GM12878 (cell line): ENCODE measurements around the gene NUDT5. TPM values are rescaled to one million over a fixed set of nuclear protein-coding genes. Genes with fewer than 3 reads are reported as not detected.

Source experiments
- ATAC-seq: fragments of 200-7000 bp; cut with Tn5 transposase; 3 replicates; pipeline ENCODE4 v1.9.1; 2020; ENCODE audit warnings: mild to moderate bottlenecking, moderate library complexity
- BruUV-seq: library from RNA; stranded (reverse); fragments of 400-500 nt; replicated peaks from 2 replicates; lab custom pipeline; 2021; lab: Mats Ljungman, UMichigan
- CTCF ChIA-PET: fragments of 300-600 bp; sonication (Branson Sonifier 250); formaldehyde crosslinking; extraction: SDS; loops from one replicate; lab custom pipeline; 2021; ENCODE audit warnings: inconsistent platforms; lab: Yijun Ruan, JAX
- POLR2A ChIA-PET: fragments of 350-600 bp; formaldehyde crosslinking; extraction: SDS; loops from one replicate; lab custom pipeline; 2021; ENCODE audit warnings: inconsistent platforms; lab: Charles Lee
- RAD21 ChIA-PET: fragments of 300-600 bp; sonication (Branson Sonifier 250); formaldehyde crosslinking; loops from one replicate; lab custom pipeline; 2023; ENCODE audit warnings: antibody characterized with exemption; ENCODE audit not compliant: unreplicated experiment; lab: Charles Lee
- SMC1A ChIA-PET: fragments of 300-600 bp; sonication (Branson Sonifier 250); formaldehyde crosslinking; loops from one replicate; lab custom pipeline; 2023; ENCODE audit not compliant: unreplicated experiment, uncharacterized antibody; lab: Charles Lee
- DNase-seq: peaks from one replicate; pipeline ENCODE4 v3.0.0-alpha.2; 2011; ENCODE audit warnings: low read depth, low spot score
- FAIRE-seq: peaks from 3 replicates; lab custom pipeline; 2011; peaks lifted over from hg19 to GRCh38; lab: Jason Lieb, UNC
- H2AFZ ChIP-seq: 2 replicates; pipeline ENCODE4 v1.6.0; 2011; ENCODE audit warnings: low read depth, low read length, control low read depth; ENCODE audit not compliant: control insufficient read depth
- H3K27ac ChIP-seq: 2 replicates; pipeline ENCODE4 v1.5.1; 2011; ENCODE audit warnings: control low read depth; ENCODE audit not compliant: control insufficient read depth, insufficient read depth
- H3K27me3 ChIP-seq, 2 experiments: replicated peaks in 1 of 2; 2 replicates each; pipeline versions ENCODE4 v1.6.0 to v1.6.1; 2011; ENCODE audit warnings: low read length in 1 of 2; ENCODE audit not compliant: control insufficient read depth in 2 of 2, insufficient read depth in 2 of 2
- H3K36me3 ChIP-seq, 2 experiments: 2 replicates each; pipeline ENCODE4 v1.5.1; 2011; ENCODE audit warnings: low read length in 1 of 2; ENCODE audit not compliant: control insufficient read depth in 2 of 2, insufficient read depth in 2 of 2
- H3K4me1 ChIP-seq: 2 replicates; pipeline ENCODE4 v1.6.1; 2011; ENCODE audit warnings: mild to moderate bottlenecking, low read length, moderate library complexity, mixed read lengths; ENCODE audit not compliant: control insufficient read depth, insufficient read depth
- H3K4me2 ChIP-seq: 2 replicates; pipeline ENCODE4 v1.6.0; 2011; ENCODE audit warnings: control low read depth; ENCODE audit not compliant: control insufficient read depth, insufficient read depth
- H3K4me3 ChIP-seq: fragments of 200-600 bp; sonication (generic); 2 replicates; pipeline ENCODE4 v1.5.1; 2016
- H3K79me2 ChIP-seq: 2 replicates; pipeline ENCODE4 v1.6.0; 2011; ENCODE audit warnings: low read length; ENCODE audit not compliant: control insufficient read depth, insufficient read depth
- H3K9ac ChIP-seq: 2 replicates; pipeline ENCODE4 v1.8.0; 2011; ENCODE audit warnings: low read length, control low read depth, mixed read lengths; ENCODE audit not compliant: control insufficient read depth, insufficient read depth
- H3K9me3 ChIP-seq: replicated peaks from 3 replicates; pipeline ENCODE4 v1.5.1; 2011; ENCODE audit warnings: mild to moderate bottlenecking, low read length; ENCODE audit not compliant: control insufficient read depth, insufficient read depth
- H4K20me1 ChIP-seq: 2 replicates; pipeline ENCODE4 v1.6.0; 2011; ENCODE audit not compliant: control insufficient read depth, insufficient read depth
- BRCA1 ChIP-seq: IDR thresholded peaks from 2 replicates; pipeline ENCODE4 v1.6.1; 2011; ENCODE audit warnings: low read depth, low read length, improper control_type of control experiment
- GABPA ChIP-seq: IDR thresholded peaks from 2 replicates; pipeline ENCODE4 v1.6.1; 2014; ENCODE audit warnings: antibody characterized with exemption, low read depth, mild to moderate bottlenecking, inconsistent platforms
- HCFC1 ChIP-seq: fragments of 150-350 bp; IDR thresholded peaks from 2 replicates; pipeline ENCODE4 v1.6.1; 2014; ENCODE audit warnings: low read length
- SMC3 ChIP-seq: IDR thresholded peaks from 2 replicates; pipeline ENCODE4 v1.6.1; 2011; ENCODE audit warnings: low read length, improper control_type of control experiment, borderline replicate concordance
- ZZZ3 ChIP-seq: IDR thresholded peaks from 2 replicates; pipeline ENCODE4 v1.6.1; 2011; ENCODE audit warnings: low read depth; ENCODE audit not compliant: control insufficient read depth, insufficient read length
- whole genome bisulfite sequencing: methylation state at CpG from one replicate; pipeline ENCODE4 v1.1.6; 2016; ENCODE audit warnings: low lambda C conversion rate; ENCODE audit not compliant: insufficient replicate concordance, insufficient coverage; ENCODE audit errors: missing lambda C conversion rate; 5-methylcytosine and 5-hydroxymethylcytosine counted together
- in situ Hi-C: fragments of 300-500 bp; cut with MboI; formaldehyde crosslinking; loops from 9 replicates; pipeline ENCODE4 v1.14.3; 2018; ENCODE audit warnings: mixed read lengths
- intact Hi-C: fragments of 100-400 bp; cut with micrococcal nuclease; formaldehyde crosslinking; loops from one replicate; pipeline ENCODE4 v1.14.2; 2022; ENCODE audit not compliant: unreplicated experiment
- polyA plus RNA-seq, 11 experiments: library from polyadenylated mRNA; depleted of rRNA in 4 of 11; unstranded in 6 of 11; stranded (reverse) in 5 of 11; fragments of >200 nt; fragmentation: Nextera tagmentation in 4 of 11; fragmentation: Illumina TruSeq in 1 of 11; extraction: Ambion mirVana in 4 of 11; extraction: Trizol in 1 of 11; gene quantifications; 1 replicate in 1 of 11; 2 replicates in 10 of 11; pipeline versions ENCODE4 v1.2.1 to v1.2.3, GENCODE V29; 2011 to 2016; ENCODE audit warnings: inconsistent platforms in 2 of 11, missing spikeins in 2 of 11, low read depth in 1 of 11
- total RNA-seq, 4 experiments: library from RNA; depleted of rRNA in 3 of 4; stranded (reverse); fragments of >200 nt in 3 of 4; fragmentation: Illumina TruSeq in 1 of 4; extraction: Trizol in 1 of 4; gene quantifications; 2 replicates each; pipeline versions ENCODE4 v1.2.1 to v1.2.3, GENCODE V29; 2013 to 2021
- TF ChIP-seq, protein P1 (sequence below): IDR thresholded peaks from 2 replicates; pipeline ENCODE4 v1.6.1; 2012; ENCODE audit warnings: mild to moderate bottlenecking, low read depth, low read length
- TF ChIP-seq, protein P2 (sequence below): IDR thresholded peaks from 2 replicates; pipeline ENCODE4 v1.6.1; 2011; ENCODE audit warnings: low read depth, mild to moderate bottlenecking, low read length, moderate library complexity, borderline replicate concordance; ENCODE audit errors: extremely low read depth

Gene NUDT5
- total and polyA plus RNA-seq, 10 of the 15 experiments (the other 5 are each of a cell fraction or from before 2014, with no cell fraction given) = 74.1 to 345 (median 153) TPM

DNA sequence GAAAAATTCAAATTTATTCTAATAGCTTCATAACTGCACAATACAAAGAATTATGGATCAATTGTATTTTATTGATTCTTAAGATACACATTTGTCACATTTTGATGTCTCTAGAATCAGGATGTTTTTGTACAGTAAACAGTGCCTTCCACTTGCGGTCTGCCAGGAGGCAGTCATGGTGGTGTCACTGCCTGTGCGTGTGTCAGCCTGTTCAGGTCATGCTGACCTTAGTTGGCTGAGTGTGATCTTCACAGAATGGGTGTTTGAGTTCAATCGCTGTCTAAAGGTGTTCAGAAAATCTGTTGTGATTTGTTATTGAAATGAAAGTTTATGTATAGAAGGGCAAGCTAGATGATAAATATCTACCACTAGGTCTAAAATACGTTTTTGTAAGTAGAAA, 45.5 kb downstream of the NUDT5 start (continued):
- TF ChIP-seq ZZZ3 (no peak), BRCA1 (no peak), GABPA (no peak)
- TF ChIP-seq, protein P1, sequence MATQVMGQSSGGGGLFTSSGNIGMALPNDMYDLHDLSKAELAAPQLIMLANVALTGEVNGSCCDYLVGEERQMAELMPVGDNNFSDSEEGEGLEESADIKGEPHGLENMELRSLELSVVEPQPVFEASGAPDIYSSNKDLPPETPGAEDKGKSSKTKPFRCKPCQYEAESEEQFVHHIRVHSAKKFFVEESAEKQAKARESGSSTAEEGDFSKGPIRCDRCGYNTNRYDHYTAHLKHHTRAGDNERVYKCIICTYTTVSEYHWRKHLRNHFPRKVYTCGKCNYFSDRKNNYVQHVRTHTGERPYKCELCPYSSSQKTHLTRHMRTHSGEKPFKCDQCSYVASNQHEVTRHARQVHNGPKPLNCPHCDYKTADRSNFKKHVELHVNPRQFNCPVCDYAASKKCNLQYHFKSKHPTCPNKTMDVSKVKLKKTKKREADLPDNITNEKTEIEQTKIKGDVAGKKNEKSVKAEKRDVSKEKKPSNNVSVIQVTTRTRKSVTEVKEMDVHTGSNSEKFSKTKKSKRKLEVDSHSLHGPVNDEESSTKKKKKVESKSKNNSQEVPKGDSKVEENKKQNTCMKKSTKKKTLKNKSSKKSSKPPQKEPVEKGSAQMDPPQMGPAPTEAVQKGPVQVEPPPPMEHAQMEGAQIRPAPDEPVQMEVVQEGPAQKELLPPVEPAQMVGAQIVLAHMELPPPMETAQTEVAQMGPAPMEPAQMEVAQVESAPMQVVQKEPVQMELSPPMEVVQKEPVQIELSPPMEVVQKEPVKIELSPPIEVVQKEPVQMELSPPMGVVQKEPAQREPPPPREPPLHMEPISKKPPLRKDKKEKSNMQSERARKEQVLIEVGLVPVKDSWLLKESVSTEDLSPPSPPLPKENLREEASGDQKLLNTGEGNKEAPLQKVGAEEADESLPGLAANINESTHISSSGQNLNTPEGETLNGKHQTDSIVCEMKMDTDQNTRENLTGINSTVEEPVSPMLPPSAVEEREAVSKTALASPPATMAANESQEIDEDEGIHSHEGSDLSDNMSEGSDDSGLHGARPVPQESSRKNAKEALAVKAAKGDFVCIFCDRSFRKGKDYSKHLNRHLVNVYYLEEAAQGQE = no peak
- TF ChIP-seq, protein P2, sequence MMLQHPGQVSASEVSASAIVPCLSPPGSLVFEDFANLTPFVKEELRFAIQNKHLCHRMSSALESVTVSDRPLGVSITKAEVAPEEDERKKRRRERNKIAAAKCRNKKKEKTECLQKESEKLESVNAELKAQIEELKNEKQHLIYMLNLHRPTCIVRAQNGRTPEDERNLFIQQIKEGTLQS = no peak

DNA sequence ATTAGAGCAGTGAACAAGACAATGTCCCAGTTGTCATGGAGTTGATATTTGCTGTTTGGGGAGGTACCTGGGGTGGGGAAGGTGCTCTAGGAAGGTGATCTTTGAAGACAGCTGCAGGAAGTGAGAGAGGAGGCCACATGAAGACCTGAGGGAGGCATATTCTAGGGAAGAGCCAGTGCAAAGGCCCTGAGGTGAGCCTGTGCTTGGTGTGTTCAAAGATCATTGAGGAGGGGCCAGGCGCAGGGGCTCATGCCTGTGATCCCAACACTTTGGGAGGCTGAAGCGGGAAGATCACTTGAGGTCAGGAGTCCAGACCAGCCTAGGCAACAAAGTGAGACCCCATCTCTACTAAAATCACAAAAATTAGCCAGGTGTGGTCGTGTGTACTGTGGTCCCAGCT, 51.2 kb downstream of the NUDT5 start:
- TF ChIP-seq SMC3 = no peak
- no peak for TF ChIP-seq HCFC1
- Histone ChIP-seq H3K27ac (no peak overlapping the region), H3K36me3 (peaks cover 0 to 10% of the 10 kb centered on the region in 2 experiments; a peak in 3 of 4 replicates), H4K20me1 (no peaks in the 10 kb centered on the region), H3K9ac (no peak overlapping the region), H3K9me3 (no peaks in the 10 kb centered on the region), H2AFZ (no peak overlapping the region), H3K4me1 (no peaks in the 10 kb centered on the region), H3K79me2 (no peaks in the 10 kb centered on the region), H3K27me3 (no peaks in the 10 kb centered on the region), H3K4me2 (no peak overlapping the region), H3K4me3 (no peak overlapping the region)
- ChIA-PET POLR2A (no interaction called here), SMC1A (no interaction called here), CTCF (interaction anchor here (1.0 kb wide), 1 partner anchor 70 kb away, joined by 3 read pairs; no protein-coding TSS in a partner anchor), RAD21 (no interaction called here)
- DNase-seq (no peak), FAIRE-seq (no peak), ATAC-seq (no peak)
- 94% methylated on average over 3 of the region's 3 CpGs for WGBS
- BruUV-seq = no TSS peak
- in situ Hi-C loops = no loop called here
- intact Hi-C loops = no loop called here
